SK-N-SH treated with all-trans-retinoic acid at 6 μM for 48 hours (cell line): ENCODE measurements around the gene TMEM9.

ENCODE experiments used
- ATAC-seq: fragments of 200-7000 bp; cut with Tn5 transposase; 3 replicates; pipeline ENCODE4 v1.9.1; 2020; ENCODE audit warnings: mild to moderate bottlenecking, moderate library complexity
- ARNTL ChIP-seq: fragments of 450-650 bp; formaldehyde crosslinking; IDR thresholded peaks from 2 replicates; pipeline ENCODE4 v1.5.0; 2020; ENCODE audit warnings: low read depth, mild to moderate bottlenecking, moderate library complexity, borderline replicate concordance
- BACH2 ChIP-seq: fragments of 250-450 bp; sonication (Bioruptor Pico); IDR thresholded peaks from 2 replicates; pipeline ENCODE4 v1.9.0; 2021; ENCODE audit warnings: mild to moderate bottlenecking, borderline replicate concordance
- CSDC2 ChIP-seq: fragments of 250-450 bp; sonication (Bioruptor Pico); IDR thresholded peaks from 2 replicates; pipeline ENCODE4 v1.5.0; 2020; ENCODE audit warnings: mild to moderate bottlenecking, moderate library complexity
- ESRRG ChIP-seq: fragments of 250-450 bp; sonication (Bioruptor Pico); IDR thresholded peaks from 2 replicates; pipeline ENCODE4 v1.6.1; 2021; ENCODE audit warnings: mild to moderate bottlenecking
- GLIS3 ChIP-seq: fragments of 250-450 bp; sonication (Bioruptor Pico); IDR thresholded peaks from 2 replicates; pipeline ENCODE4 v1.5.0; 2020; ENCODE audit warnings: mild to moderate bottlenecking, moderate library complexity
- ISL1 ChIP-seq: fragments of 250-450 bp; sonication (Bioruptor Pico); IDR thresholded peaks from 2 replicates; pipeline ENCODE4 v2.1.2; 2022; ENCODE audit warnings: mild to moderate bottlenecking, moderate library complexity
- OSR1 ChIP-seq: fragments of 250-450 bp; sonication (Bioruptor Pico); IDR thresholded peaks from 2 replicates; pipeline ENCODE4 v1.8.0; 2022; ENCODE audit warnings: moderate library complexity, mild to moderate bottlenecking, inconsistent platforms
- SNAI2 ChIP-seq: fragments of 250-450 bp; sonication (Bioruptor Pico); IDR thresholded peaks from 2 replicates; pipeline ENCODE4 v1.5.0; 2020; ENCODE audit warnings: mild to moderate bottlenecking, moderate library complexity
- ZC3H10 ChIP-seq: fragments of 250-450 bp; sonication (Bioruptor Pico); IDR thresholded peaks from 2 replicates; pipeline ENCODE4 v1.5.1; 2021; ENCODE audit warnings: mild to moderate bottlenecking, moderate library complexity
- ZFP3 ChIP-seq: fragments of 250-450 bp; sonication (Bioruptor Pico); IDR thresholded peaks from 2 replicates; pipeline ENCODE4 v1.5.0; 2020; ENCODE audit warnings: mild to moderate bottlenecking, moderate library complexity
- ZFP30 ChIP-seq: fragments of 450-650 bp; formaldehyde crosslinking; IDR thresholded peaks from 2 replicates; pipeline ENCODE4 v1.5.0; 2022; ENCODE audit warnings: mild to moderate bottlenecking, moderate library complexity
- ZNF565 ChIP-seq: fragments of 450-650 bp; formaldehyde crosslinking; conservative IDR thresholded peaks from 2 replicates; pipeline ENCODE4 v1.5.0; 2020; ENCODE audit warnings: low read depth, mild to moderate bottlenecking, moderate library complexity
- ZNF70 ChIP-seq: fragments of 450-650 bp; formaldehyde crosslinking; IDR thresholded peaks from 2 replicates; pipeline ENCODE4 v1.5.0; 2020; ENCODE audit warnings: mild to moderate bottlenecking, moderate library complexity
- ZNF8 ChIP-seq: fragments of 450-650 bp; formaldehyde crosslinking; IDR thresholded peaks from 2 replicates; pipeline ENCODE4 v1.5.0; 2020; ENCODE audit warnings: mild to moderate bottlenecking, moderate library complexity
- TF ChIP-seq, protein P1 (sequence below): fragments of 250-450 bp; sonication (Bioruptor Pico); IDR thresholded peaks from 2 replicates; pipeline ENCODE4 v1.5.0; 2020; ENCODE audit warnings: mild to moderate bottlenecking, moderate library complexity
- TF ChIP-seq, protein P2 (sequence below): fragments of 250-450 bp; sonication (Bioruptor Pico); IDR thresholded peaks from 2 replicates; pipeline ENCODE4 v1.5.1; 2021; ENCODE audit warnings: mild to moderate bottlenecking, moderate library complexity
- TF ChIP-seq, protein P3 (sequence below): fragments of 250-450 bp; sonication (Bioruptor Pico); IDR thresholded peaks from 2 replicates; pipeline ENCODE4 v1.8.0; 2021; ENCODE audit warnings: low read depth, mild to moderate bottlenecking, moderate library complexity, borderline replicate concordance
- TF ChIP-seq, protein P4 (sequence below): fragments of 250-450 bp; sonication (Bioruptor Pico); IDR thresholded peaks from 2 replicates; pipeline ENCODE4 v1.5.1; 2020; ENCODE audit warnings: low read depth, mild to moderate bottlenecking, moderate library complexity
- TF ChIP-seq, protein P5 (sequence below): fragments of 250-450 bp; sonication (Bioruptor Pico); IDR thresholded peaks from 2 replicates; pipeline ENCODE4 v1.8.0; 2020; ENCODE audit warnings: mild to moderate bottlenecking, moderate library complexity, borderline replicate concordance

Gene TMEM9

DNA sequence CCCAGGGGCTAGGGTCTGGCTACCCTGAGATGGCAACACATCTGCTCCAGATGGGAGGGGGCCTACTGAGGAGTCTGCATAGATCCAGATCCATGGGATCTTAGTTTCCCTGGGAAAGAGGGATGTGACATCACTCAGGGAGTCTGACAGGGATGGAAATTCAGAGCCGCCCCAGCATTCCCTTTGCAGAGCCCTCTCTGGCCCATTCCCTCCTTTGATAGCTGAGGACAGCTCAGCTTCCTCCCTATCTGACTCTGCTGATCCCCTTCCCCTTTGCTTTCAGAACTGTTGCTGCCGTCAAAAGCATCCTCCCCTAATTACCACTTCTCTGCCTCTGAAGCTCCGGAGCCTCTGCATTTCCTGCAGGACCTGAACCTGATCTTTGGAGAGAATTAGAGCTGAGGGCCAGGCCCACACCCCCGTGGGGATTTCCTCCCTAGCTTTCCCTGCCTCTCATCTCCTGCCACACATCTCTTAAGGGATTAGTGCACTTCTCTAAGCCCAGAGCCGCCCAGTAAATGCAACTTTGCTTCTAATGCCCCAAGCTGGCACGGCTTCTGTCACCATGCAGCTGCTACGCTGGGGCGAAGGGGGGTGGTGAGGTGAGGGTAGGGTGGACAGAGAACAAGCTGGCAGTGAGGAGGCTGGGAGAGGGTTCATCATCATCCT is 17.8 kb downstream of the TMEM9 start (continued):
- TF ChIP-seq, protein P1, sequence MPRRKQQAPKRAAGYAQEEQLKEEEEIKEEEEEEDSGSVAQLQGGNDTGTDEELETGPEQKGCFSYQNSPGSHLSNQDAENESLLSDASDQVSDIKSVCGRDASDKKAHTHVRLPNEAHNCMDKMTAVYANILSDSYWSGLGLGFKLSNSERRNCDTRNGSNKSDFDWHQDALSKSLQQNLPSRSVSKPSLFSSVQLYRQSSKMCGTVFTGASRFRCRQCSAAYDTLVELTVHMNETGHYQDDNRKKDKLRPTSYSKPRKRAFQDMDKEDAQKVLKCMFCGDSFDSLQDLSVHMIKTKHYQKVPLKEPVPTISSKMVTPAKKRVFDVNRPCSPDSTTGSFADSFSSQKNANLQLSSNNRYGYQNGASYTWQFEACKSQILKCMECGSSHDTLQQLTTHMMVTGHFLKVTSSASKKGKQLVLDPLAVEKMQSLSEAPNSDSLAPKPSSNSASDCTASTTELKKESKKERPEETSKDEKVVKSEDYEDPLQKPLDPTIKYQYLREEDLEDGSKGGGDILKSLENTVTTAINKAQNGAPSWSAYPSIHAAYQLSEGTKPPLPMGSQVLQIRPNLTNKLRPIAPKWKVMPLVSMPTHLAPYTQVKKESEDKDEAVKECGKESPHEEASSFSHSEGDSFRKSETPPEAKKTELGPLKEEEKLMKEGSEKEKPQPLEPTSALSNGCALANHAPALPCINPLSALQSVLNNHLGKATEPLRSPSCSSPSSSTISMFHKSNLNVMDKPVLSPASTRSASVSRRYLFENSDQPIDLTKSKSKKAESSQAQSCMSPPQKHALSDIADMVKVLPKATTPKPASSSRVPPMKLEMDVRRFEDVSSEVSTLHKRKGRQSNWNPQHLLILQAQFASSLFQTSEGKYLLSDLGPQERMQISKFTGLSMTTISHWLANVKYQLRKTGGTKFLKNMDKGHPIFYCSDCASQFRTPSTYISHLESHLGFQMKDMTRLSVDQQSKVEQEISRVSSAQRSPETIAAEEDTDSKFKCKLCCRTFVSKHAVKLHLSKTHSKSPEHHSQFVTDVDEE (CRISPR knock-in tag): no peak
- TF ChIP-seq GLIS3 (CRISPR knock-in tag) (no peak), ZNF70 (CRISPR knock-in tag) (no peak), ISL1 (CRISPR knock-in tag) (no peak)
- TF ChIP-seq, protein P2, sequence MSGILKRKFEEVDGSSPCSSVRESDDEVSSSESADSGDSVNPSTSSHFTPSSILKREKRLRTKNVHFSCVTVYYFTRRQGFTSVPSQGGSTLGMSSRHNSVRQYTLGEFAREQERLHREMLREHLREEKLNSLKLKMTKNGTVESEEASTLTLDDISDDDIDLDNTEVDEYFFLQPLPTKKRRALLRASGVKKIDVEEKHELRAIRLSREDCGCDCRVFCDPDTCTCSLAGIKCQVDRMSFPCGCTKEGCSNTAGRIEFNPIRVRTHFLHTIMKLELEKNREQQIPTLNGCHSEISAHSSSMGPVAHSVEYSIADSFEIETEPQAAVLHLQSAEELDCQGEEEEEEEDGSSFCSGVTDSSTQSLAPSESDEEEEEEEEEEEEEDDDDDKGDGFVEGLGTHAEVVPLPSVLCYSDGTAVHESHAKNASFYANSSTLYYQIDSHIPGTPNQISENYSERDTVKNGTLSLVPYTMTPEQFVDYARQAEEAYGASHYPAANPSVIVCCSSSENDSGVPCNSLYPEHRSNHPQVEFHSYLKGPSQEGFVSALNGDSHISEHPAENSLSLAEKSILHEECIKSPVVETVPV (CRISPR knock-in tag): no peak

DNA sequence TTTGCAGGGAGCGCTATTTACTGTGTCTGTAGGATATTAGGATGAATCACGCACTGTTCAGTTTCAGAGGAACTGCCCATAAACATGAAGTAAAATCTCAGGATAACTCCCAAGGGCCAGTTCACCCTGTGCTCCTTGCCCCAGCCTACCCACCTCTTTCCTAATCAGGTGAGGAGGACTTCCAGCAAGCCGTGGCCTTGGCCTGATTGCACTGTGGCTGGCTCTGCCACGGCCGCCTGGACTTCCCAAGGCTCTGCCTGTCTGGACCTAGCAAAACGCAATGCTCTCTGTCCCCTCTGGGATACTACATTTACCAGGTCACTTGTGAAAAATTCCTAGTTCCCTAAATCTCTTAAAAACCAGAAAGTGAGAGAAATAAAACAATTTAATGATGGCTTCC is 19.9 kb downstream of the TMEM9 start:
- TF ChIP-seq ISL1 (CRISPR knock-in tag) (no peak), CSDC2 (CRISPR knock-in tag) (no peak), OSR1 (CRISPR knock-in tag) (no peak), ZFP30 (CRISPR knock-in tag) (no peak), ZNF565 (CRISPR knock-in tag) (no peak), BACH2 (CRISPR knock-in tag) (no peak), ARNTL (CRISPR knock-in tag) (no peak), ZC3H10 (CRISPR knock-in tag) (no peak), GLIS3 (CRISPR knock-in tag) (no peak), ESRRG (no peak), ZFP3 (no peak), ZNF70 (CRISPR knock-in tag) (no peak)
- TF ChIP-seq, protein P3, sequence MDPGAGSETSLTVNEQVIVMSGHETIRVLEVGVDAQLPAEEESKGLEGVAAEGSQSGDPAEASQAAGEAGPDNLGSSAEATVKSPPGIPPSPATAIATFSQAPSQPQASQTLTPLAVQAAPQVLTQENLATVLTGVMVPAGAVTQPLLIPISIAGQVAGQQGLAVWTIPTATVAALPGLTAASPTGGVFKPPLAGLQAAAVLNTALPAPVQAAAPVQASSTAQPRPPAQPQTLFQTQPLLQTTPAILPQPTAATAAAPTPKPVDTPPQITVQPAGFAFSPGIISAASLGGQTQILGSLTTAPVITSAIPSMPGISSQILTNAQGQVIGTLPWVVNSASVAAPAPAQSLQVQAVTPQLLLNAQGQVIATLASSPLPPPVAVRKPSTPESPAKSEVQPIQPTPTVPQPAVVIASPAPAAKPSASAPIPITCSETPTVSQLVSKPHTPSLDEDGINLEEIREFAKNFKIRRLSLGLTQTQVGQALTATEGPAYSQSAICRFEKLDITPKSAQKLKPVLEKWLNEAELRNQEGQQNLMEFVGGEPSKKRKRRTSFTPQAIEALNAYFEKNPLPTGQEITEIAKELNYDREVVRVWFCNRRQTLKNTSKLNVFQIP (CRISPR knock-in tag): no peak
- TF ChIP-seq, protein P4, sequence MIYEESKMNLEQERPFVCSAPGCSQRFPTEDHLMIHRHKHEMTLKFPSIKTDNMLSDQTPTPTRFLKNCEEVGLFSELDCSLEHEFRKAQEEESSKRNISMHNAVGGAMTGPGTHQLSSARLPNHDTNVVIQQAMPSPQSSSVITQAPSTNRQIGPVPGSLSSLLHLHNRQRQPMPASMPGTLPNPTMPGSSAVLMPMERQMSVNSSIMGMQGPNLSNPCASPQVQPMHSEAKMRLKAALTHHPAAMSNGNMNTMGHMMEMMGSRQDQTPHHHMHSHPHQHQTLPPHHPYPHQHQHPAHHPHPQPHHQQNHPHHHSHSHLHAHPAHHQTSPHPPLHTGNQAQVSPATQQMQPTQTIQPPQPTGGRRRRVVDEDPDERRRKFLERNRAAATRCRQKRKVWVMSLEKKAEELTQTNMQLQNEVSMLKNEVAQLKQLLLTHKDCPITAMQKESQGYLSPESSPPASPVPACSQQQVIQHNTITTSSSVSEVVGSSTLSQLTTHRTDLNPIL (CRISPR knock-in tag): no peak
- ATAC-seq: no peak

DNA sequence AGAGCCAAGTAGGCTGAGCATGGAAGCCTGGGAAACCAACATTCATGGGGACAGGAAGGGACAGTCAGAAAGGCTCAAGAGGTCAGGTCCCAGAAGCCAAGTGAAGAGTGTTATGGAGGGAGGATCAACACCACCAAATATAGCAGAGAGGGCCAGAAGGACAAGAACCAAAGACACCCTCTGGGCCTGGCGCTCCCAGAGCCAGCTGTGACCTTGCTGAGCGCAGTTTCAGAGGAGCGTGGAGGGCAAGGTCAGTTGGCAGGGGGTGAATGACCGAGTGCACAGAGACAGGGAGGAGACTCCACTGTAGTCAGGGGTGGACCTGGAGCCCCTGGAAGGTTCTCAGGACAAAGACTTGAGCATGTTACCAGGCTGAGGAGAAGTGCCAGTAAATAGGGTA is 22.9 kb downstream of the TMEM9 start:
- ATAC-seq: no peak
- TF ChIP-seq, protein P5, sequence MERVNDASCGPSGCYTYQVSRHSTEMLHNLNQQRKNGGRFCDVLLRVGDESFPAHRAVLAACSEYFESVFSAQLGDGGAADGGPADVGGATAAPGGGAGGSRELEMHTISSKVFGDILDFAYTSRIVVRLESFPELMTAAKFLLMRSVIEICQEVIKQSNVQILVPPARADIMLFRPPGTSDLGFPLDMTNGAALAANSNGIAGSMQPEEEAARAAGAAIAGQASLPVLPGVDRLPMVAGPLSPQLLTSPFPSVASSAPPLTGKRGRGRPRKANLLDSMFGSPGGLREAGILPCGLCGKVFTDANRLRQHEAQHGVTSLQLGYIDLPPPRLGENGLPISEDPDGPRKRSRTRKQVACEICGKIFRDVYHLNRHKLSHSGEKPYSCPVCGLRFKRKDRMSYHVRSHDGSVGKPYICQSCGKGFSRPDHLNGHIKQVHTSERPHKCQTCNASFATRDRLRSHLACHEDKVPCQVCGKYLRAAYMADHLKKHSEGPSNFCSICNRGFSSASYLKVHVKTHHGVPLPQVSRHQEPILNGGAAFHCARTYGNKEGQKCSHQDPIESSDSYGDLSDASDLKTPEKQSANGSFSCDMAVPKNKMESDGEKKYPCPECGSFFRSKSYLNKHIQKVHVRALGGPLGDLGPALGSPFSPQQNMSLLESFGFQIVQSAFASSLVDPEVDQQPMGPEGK (CRISPR knock-in tag): no peak
- TF ChIP-seq BACH2 (CRISPR knock-in tag) (no peak), ZFP3 (no peak), ZNF8 (CRISPR knock-in tag) (no peak), ARNTL (CRISPR knock-in tag) (no peak), SNAI2 (CRISPR knock-in tag) (no peak)
- TF ChIP-seq, protein P2 (CRISPR knock-in tag): no peak
- TF ChIP-seq, protein P3 (CRISPR knock-in tag): no peak
